D341Med (cell line): ENCODE results near the gene ZNF628.

Source experiments
- DNase-seq: peaks from one replicate; pipeline ENCODE4 v3.0.0; 2012; ENCODE audit warnings: low spot score

The ZNF628 gene

GRCh38 chr19:55530996-55531395 lies 54.6 kb downstream of the ZNF628 start:
- no peak for DNase-seq
